GM19372 (cell line): ENCODE measurements around the gene CYP19A1.

Source experiments
- ATAC-seq: cut with Tn5 transposase; IDR thresholded peaks from one replicate; pipeline ENCODE4 v1.9.1; 2021; ENCODE audit warnings: mild to moderate bottlenecking, low read depth, moderate library complexity; ENCODE audit not compliant: unreplicated experiment

Gene CYP19A1

DNA sequence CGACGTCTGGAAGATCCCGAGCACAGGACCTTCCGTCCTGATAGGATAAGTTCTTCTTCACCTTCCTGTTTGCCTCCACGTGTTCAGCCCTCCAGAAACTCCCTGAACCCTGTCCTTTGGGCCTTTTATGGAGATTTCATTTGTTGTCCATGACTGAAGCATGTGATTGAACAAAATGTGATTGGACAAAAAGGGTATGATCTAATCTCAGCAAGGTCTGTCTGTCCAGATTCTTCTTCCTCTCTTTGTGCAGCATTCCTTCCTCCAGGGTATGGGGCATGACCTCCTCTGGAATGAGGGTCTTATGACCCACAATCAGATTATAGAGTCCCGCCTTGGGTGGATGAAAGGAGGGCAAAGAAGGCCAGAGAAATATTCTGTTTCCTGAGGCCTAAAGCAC is at the start of gene CYP19A1:
TSS of gene CYP19A1 (minus strand) at position 101 of the 400 bp plus-strand sequence. CDS start 95,684 bp downstream, outside the sequence.
- ATAC-seq: no peak

DNA sequence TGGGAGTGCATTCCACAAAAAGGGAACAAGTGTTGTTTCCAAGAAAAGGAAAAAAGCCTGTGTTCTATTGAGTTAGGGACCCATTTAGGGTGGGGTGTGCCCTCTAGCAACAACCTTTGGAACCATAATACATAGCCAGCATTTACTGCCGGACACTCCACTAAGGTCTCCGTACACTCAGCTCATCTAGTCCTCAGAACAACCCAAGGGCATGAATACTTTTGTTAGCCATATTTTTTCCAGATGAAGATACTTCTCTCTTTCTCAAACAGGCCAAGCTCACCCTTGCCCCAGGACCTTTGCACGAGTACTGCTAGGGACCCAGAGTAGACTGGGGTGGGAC is 49.3 kb upstream of the CYP19A1 start:
- ATAC-seq: no peak

DNA sequence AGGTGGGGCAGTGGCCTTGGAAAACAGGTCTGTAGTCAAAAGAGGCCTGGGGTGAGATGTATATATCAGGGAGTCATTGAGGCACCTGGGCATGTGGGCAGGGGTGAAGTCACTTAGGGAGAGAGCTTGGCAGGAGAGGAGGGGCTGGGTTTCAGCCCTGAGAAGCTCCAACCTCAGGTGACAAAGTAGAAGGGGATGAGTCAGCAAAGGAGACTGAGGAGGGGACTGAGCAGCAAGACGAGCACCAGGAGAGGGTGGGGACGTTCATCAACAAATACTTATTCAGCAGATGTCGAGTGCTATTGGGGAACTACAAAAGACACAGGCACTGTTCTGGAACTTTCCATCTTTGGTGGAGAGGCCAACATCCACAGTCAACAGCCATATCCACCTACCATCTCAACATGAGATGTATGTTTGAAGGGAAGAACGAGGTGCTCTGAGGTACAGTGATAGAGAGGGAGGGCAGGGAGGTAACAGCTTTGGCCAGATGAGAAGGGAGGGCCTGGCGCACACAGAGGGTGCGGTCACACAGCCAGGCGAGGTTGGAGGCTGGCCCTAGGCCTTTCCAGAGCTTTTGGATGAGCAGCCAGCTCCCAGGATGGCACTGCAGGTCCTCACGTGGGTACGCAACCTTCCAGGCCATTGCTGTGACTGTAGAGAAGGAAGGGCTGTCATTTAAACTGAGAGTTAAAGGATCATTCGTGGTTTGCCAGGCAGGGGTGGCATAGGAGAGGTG is 48.7 kb upstream of the CYP19A1 start:
- ATAC-seq: no peak

GRCh38 chr15:51386486-51386885 is 48.1 kb upstream of the CYP19A1 start:
- no peak for ATAC-seq

DNA sequence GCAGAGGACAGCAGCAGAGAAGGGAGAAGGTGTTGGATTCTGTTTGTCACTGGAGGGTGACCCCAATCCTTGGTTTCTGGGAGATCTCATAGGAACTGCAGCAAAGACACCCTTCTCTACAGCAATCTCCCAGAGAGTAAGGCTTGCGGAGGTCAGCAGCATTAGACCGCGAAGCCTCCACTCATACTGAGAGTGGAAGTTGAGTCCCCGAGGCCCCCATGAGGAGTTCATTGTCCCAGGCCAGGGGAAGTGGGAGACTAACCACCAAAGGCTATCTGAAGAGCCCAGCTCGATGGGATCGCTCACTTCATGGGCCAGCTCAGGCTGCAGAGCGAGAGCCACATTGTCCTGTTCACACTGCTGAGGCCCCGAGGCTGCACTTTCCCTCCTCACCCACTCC is 47.6 kb upstream of the CYP19A1 start:
- ATAC-seq: no peak

GRCh38 chr15:51382787-51383186 is 44.4 kb upstream of the CYP19A1 start:
- ATAC-seq: no peak

GRCh38 chr15:51380999-51381806 is 42.8 kb upstream of the CYP19A1 start:
- ATAC-seq: peak; percentile 89

DNA sequence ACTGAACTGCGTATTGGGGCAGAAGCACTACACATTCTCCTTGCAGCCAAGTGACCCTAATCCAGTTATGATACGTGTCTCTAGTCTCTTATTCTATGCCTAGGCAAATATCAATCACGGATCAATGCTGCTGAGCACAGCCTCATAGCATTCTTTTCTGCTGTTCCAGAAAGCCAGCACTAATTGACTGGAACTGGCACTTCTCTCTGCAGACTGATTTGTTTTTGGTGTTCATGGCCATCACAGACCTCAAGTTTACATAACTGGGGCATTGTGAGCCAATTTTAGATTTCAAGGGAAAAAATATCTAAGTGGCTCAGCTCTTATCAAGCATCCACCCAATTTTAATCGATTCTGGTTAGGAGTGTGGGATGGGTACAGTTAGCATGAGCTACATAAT is 41.0 kb upstream of the CYP19A1 start:
- no peak for ATAC-seq

DNA sequence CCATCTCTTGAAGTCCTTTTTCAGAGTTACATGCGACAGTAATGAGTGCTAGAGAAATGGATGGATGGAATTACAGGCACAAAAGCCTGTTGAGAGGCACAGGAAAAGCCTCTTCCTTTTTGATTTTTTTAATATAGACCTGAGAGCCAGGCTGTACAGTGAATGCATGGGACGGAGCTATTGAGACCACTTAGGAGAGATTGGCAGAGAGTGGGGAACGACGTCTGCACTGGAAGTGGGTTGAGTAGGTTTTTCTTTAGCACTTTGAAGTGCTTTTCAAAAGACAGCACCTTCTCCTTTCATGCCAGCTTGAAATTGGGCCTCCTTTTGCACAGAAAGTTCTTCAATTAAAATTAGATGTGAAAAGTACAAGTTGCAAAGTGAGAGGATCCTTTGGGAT is 40.0 kb upstream of the CYP19A1 start:
- no peak for ATAC-seq

DNA sequence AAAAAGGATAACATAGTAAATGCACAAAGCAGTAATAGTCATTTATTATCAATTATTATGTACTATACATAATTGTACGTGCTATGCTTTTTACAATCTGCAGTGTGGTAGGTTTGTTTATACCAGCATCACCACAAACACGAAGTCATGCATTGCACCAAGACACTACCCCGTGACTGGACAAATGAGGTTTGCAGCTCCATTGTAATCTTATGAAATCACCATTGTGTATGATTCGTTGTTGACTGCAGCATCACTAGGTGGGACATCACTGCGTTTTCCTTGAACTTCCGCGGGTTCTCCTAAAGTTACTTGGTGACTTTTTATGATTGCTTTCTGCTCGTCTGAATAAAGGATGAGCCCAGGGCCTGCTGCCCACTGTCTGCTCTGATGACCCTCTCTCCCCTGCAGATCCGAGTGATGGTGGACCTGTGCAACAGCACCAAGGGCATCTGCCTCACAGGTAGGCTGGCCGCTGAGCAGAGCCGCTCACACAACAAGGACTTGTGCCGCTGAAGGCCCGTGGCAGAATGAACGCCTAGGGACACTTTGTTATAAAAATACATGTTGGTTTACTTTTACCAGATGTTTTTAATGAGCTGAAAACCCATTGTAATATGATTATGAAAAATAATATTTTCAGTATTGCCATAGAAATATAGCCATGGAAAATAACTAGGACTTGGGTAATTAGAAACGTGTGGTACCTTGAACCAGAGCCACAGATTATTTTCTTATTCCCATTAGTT is 38.8 kb upstream of the CYP19A1 start:
- no peak for ATAC-seq

DNA sequence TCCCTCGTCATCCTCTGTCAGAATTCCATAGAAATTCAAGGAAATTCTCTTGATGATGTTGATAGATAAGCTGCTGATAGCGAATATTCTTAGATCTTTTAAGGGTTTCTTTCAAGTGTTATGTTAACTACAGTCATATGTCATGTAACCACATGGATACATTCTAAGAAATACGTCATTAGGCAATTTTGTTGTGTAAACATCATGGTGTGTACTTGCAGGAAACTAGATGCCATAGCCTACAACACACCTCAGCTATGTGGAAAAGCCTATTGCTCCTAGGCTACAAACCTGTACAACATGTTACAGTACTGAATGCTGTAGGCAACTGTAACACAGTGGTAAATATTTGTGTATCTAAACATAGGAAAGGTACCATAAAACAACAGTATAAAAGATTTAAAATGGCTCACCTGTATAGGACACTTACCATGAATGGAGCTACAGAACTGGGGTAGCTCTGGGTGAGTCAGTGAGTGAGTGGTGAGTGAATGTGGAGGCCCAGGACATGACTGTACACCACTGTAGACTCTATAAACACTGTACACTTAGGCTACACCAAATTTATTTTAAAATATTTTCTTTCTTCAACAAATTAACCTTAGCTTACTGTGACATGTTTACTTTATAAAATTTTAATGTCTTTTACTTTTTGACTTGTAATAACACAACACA is 37.7 kb upstream of the CYP19A1 start:
- ATAC-seq: no peak

- ATAC-seq: no peak
Observed at GRCh38 chr15:51374131-51374530, 35.7 kb upstream of the CYP19A1 start.

- no peak for ATAC-seq
Observed at GRCh38 chr15:51371266-51371665, 32.9 kb upstream of the CYP19A1 start.

DNA sequence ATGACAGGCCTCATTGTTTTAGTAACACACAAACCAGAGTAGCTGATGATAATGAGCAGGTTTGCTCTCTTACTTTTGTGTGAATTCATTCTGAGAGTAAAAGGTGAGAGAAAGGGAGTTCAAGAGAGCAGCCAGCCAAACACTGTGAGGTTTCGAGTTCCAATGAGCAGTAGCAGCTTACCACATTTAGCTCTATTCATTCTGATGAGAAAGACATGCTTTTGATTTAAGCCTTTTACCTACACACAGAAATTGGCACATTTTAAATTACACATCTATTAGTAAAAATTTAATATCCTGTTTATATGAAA is 31.0 kb upstream of the CYP19A1 start:
- no peak for ATAC-seq

DNA sequence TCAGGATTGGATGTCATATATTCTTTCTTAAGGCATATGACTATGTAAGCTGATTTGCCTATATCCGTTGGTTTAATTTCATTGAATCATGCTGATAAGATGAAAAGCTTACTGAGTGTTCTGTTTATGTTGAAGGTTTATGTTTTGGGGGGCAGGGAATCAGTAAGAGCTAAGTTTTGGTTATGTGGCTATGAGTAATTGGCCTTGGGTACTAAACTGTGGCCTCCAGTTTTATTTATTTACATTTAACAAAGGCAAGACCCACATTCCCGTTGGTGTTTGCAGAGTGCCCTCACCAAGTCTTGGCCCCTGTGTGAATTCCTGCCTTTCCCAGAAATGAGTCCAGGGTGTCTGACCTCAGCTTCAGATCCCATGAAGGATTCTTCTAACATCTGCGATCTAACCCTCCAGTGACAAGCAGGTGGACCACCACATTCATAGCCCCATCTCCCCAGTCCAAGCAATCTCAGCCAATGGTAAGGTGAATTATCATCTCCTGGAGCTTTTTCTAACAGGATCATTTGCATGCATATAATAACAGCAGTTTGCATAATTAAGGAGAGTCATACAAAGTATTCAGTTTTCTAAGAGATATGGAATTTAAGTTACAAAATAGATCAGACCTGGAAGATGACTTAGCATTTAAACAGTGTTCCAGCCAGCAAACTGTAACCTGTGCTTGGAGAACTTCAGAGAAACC is 30.5 kb upstream of the CYP19A1 start:
- no peak for ATAC-seq

DNA sequence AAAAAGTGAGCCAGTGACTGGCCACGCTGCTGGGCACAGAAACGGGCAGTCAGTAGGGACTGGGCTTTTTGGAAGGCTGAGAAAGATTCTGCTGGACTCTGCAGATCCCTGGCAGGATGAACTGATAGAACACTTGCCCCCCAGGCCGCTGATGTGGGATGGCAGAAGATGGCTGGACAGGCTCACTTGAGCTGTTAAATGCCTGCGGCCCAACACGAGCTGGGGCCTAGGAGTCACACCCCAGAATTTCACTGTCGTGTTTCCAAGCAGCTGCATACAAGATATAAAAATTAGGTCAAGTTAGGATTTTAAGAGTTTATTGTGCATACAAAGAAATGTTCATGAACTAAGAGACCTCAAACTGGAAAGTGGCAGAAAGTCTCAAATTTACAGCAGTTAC is 29.9 kb upstream of the CYP19A1 start:
- no peak for ATAC-seq

- ATAC-seq: no peak
Observed at GRCh38 chr15:51367322-51367976, 29.1 kb upstream of the CYP19A1 start.

- ATAC-seq: no peak
Observed at GRCh38 chr15:51366920-51367319, 28.5 kb upstream of the CYP19A1 start.

DNA sequence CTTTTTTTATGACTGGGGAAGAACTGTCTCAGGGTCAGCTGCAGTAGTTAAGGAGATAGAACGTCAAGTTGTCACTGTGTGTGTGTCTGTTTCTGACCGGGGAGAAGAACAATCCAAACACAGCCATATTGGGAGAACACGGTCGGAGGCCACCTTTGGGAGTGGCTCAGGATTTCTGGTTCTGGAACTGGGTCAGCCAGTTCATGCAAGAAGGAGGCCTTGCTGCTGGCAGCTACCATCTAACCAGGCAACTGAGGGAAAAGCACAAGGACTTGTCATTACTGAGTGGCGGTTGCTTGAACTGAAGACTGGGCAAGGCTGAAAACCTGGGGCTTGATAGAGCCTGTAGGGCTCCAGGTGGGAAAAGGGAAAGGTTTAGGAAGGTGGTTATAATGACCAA is 27.7 kb upstream of the CYP19A1 start:
- ATAC-seq: no peak

DNA sequence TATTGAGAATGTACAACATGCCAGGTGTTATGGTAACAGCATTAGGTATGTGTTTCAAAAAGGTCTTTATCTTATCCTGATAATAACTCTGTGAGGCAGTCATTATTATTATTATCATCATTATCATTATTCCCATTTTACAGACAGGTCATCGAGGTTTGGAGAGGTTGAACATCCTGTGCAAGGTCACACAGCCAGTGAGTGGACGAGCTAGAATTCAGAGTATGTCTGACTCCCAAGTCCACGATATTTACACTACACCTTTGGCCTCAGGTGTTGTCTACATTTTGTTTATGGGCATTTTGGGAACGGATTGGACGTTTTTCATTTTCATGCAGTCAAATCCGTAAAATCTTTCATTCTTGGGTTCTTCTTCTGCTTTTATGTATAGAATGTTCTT is 27.0 kb upstream of the CYP19A1 start:
- ATAC-seq: no peak
